Lower leg skin (tissue), 3 donors: Measurements from ENCODE around the gene DBP.

Source experiments
- CTCF ChIP-seq, 3 donors: fragments of 450-650 bp; IDR thresholded peaks; one replicate each; pipeline ENCODE4 v1.5.1; 2016; ENCODE audit warnings: antibody characterized with exemption in 3 of 3, mild to moderate bottlenecking in 3 of 3, moderate library complexity in 2 of 3
- POLR2A ChIP-seq, 2 donors: fragments of 450-650 bp; IDR thresholded peaks; one replicate each; pipeline ENCODE4 v1.6.1; 2016 to 2017; ENCODE audit warnings: antibody characterized with exemption in 2 of 2, mild to moderate bottlenecking in 1 of 2, moderate library complexity in 1 of 2

GRCh38 chr19:48608798-48609263 lies 28.3 kb downstream of the DBP start:
- TF ChIP-seq POLR2A (IDR thresholded peaks at IDR 0.05) (no peak), CTCF (IDR thresholded peaks at IDR 0.05) (no peak)
